NCI-H146 (cell line): Measurements from ENCODE around the gene C11orf54.
"Not testable (repeated sequence)": the region's sequence is repeated elsewhere in the genome, so short reads cannot be mapped to it uniquely, and the experiment has no call there.

Source experiments
- DNase-seq: peaks from one replicate; lab custom pipeline; 2025; lab: John Stamatoyannopoulos, UW

The C11orf54 gene

DNA sequence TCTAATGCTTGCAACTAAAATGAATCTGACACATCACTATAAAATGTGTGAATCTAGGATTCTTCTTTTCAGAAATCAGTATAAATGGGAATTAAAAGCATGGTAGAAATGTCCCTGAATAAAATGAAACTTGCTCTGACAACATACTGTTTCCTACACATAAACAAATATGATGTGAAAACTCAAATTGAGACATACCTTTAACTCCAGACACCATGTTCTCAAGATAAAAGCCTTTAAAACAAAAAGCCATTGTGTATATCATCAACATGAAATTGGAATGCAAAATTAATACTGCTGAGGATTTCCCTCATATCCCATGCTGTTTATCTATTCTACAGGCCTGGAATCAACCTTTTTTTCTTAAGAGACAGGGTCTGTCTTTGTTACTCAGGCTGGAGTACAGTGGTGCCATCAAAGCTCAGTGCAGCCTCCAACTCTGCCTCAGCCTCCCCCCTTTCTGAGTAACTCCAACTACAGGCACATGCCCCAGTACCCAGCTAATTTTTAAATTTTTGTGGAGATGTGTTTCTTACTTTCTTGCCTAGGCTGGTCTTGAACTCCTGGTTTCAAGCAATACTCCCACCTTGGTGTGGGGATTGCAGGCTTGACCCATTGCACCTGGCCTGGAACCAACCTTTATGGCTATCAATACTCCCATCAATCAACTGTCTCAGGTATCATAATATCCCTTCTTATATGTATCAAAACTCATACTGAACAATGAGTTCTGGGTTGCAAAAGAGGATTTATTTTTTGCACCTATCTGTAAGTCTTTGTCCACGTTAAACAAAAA lies 6.8 kb upstream of the C11orf54 start:
- no peak for DNase-seq

DNA sequence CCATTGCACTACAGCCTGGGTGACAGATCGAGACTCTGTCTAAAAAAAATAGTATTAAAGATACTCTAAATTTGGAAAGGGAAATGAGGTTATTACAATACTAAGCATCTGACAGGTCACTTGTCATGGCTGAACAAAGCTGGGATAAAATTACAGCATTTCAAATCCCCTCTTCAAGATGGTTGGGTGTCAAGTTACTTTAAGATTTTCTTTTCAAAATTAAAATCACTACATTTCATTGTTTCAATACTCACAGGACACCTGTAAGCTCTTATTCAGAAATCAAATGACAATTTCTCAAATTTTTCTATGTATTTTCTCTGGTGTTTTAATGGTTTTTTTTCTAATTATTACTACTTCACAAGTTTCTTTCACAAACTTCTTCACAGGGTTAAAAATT lies 5.8 kb upstream of the C11orf54 start:
- DNase-seq: no peak

DNA sequence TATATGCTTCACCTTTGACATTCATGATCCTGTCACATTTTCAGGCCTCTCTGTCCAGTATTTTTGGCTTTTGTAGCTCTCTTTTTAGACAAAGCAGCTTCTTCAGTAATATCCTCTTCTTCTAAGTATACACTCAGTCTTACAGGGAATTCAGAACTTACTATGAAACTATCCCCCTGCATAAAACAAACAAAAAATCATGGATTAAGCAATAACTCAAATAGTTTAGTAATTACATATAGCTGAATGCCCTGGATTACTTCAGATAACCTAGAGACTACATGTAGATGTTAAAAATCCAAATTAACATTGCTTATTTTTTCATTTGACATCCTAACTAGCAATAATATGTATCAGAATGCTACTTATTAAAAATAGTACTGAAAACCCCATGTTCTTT lies 5.3 kb upstream of the C11orf54 start:
- no peak for DNase-seq

DNA sequence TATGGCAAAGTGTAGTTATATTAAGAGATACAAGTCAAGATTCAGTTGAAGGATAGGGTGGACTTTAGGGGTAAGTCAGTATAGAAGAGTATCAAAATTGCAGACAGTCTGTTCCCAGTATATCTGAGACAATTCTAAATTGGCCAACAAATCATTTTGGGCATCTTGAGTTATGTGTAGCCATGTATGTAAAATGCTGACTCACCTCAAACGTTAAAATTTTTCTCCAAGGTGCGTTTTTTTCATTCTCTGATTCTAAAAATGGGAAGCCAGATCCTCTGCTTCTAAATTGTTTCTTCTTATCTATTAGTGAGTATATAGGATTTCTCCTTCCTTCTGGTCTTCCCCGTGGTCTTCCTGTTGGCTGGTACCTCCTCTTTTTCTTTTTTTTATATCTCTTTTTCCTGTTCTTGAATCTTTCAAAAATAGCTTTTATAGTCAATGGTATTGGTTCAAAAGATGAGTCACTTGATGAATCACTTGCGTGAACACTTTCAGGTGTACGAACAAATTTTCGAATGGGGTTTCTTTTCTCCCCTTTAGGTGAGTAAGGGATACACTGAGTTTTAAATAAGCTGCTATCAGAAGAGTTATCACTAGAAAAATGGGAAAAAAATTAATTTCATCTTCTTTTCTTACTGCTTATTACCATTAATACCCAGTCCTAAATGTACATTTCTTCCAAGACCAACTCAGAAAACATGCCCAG lies 3.4 kb upstream of the C11orf54 start:
- DNase-seq: no peak

DNA sequence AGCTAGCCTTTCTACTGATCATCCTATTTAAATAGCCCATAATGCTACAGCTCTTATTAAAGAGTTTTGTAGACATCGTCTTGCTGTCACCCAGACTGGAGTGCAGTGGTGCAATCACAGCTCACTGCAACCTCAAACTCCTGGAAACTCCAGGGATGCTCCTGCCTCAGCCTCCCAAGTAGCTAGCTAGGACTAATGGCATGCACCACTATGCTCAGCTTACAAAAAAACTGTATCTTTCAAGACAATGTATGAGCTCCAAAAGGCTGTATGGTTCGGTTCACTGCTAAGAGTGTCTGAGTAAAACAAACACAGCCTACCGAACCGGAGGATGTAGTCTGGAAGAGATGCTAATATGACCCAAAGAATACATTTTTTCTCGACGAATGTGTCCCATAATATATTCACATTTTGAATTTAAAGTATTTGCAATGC lies 2.8 kb upstream of the C11orf54 start:
- DNase-seq: no peak

DNA sequence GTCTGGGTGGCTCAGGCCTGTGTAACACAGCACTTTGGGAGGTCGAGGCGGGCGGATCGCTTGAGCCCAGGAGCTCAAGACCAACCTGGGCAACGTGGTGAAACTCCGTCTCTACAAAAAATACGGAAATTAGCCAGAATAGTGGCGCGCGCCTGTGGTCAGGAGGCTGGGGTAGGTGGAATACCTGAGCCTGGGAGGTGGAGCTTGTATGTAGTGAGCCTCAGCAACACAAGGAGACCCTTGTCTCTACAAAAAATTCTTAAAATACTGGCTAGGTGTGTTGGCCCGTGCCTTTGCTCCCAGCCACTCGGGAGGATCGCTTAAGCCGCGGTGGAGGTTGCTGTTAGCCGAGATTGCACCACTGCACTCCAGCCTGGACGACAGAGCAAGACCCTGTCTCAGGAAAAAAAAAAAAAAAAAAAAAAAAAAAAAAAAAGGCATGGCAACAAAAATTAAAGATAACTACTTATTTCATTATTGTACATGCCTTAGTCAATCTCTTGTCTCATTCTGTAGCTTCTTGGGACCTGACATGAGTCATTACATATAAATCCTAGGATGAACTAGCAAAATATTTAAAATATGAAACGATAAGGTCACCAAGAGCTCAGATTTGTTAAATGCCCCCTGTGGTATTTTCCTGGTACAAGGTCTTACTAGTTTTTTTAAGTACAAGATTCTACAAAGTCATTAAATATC lies 1.3 kb upstream of the C11orf54 start:
- DNase-seq: no peak

DNA sequence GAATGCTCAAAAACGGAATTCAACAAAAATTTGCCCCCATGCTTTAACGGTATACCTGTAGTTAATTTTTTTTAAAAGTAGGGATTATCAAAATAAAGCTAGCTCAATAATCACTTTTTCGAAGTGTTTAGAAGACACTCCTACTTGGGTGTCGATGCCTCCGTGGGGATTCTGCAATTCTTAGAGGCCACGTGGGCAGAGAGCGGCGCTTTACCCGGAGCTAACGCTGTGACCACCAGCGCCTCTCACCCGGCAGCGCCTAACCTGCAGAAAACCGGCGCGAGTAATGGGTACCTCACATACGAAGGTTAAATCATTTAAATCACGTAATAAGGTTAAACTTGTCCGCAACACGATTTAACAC lies 760 bp upstream of the C11orf54 start:
- peak; percentile 74 for DNase-seq

DNA sequence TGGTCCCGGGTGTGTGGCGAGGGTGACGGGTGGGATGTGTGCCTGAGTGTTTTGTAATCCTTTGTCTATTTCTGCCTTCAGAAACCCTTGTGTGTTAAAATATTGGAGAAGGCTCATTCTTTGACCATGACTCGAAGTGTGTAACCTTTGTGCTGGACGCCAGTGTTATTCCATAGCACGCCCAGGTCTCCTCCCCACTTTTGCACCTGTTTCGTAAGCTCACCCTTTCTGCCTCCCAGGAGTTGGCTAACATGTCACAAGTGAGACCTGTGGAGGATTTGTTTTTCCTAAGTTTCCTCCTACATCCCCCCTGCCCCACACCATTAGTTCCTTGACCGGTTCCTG lies 382 bp downstream of the C11orf54 start:
- DNase-seq: peak; percentile 61

DNA sequence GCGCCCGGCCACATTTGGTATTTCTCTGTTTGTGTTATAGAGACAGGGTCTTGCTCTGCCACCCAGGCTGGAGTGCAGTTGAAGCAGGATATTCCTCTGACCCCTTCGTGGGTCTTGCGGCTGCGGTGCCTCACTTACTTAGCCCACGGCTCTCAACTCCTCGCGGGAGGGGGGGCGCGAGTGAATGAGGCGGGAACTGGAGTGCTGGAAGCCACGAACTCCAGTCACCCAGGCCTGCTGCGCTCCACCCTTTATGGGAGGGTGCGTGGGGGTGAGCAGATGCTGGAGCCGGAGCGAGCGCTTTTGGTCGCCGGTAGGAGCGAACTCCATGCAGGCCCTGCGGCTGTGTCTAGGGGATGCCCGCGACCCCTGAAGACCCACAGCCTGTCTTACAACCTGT lies 1.8 kb downstream of the C11orf54 start:
- no peak for DNase-seq

DNA sequence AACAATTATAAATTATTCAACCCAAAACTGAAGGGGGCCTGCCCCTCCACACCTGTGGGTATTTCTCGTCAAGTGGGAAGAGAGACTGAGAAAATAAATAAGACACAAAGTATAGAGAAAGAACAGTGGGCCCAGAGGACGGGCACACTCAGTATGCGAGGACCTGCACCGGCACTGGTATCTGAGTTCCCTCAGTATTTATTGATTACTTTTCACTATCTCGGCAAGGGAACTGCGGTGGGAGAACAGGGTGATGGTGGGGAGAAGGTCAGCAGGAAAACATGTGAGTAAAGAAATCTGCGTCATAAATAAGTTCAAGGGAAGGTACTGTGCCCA lies 3.2 kb downstream of the C11orf54 start:
- no peak for DNase-seq

DNA sequence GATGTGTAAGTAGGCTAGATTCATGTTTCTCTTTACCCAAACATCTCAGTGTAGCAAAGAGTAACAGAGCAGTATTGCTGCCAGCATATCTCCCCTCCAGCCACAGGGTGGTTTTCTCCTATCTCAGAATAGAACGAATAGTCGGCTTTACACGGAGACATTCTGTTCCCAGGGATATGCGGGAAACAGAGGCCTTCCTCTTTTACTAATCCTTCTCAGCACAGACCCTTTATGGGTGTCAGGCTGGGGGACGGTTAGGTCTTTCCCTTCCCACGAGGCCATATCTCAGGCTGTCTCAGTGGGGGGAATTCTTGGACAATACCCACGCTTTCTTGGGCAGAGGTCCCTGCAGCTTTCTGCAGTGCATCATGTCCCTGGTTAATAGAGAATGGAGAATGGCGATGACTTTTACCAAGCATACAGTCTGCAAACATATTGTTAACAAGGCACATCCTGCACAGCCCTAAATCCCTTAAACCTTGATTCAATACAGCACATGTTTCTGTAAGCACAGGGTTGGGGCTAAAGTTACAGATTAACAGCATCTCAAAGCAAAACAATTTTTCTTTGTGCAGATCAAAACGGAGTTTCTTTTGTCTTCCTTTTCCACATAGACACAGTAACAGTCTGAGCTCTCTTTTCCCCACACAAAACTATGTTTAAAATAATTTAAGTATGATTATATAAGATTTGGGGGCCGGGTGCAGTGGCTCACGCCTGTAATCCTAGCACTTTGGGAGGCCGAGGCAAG lies 3.7 kb downstream of the C11orf54 start:
- DNase-seq: not testable (repeated sequence)

DNA sequence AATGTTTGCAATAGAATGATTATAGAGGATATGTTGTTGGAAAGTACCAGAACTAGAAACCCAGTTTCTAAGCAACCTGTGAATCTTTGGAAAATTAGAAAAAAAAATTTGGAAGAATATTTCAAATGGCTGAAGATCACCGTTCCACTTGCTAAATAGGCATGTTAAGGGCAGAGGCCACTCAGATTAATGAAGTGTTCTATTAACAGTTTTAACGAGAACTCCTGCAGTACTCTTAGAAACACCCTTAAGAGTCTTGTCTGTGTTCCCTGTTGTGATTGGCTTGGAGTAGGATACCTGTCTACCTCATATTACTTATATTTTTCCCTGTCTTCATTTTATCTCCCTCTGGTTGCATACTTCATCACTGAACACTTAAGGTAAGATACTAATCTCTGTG lies 4.6 kb downstream of the C11orf54 start:
- no peak for DNase-seq

DNA sequence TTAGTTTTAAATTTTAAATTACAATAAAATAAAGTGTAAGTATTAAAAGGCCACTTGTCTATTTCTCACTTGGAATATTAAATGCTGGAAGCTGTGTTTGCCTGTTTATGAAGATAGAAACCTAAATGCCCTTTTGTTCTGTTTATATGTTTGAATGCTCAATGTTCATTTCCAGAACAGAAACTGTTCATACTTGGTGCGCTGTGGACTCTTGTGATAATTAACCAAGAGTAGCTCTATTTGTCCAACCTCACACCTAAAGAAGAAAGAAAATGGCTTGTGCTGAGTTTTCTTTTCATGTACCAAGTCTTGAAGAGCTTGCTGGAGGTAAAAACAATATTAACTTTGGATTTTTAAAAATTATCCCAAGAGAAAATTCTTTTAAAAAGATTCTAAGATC lies 5.7 kb downstream of the C11orf54 start:
- no peak for DNase-seq

DNA sequence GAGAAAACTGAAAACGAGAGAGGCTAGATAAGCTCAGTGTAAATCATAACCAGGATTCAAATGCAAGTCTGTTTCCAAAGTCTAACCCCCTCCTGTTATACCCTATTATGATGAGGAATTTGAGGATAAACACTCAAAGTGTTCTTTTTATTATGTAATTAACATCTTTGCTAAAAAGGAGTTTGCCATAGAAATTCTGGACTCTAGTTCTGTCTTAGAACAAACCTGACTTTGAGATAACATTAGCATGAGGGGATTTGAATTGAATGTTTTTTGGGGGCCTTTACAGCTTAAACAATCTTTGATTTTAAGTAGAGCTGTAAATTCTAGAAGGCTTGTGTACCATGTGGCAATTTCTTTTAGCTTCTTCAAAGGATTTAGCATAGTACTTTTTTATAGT lies 9.5 kb downstream of the C11orf54 start:
- DNase-seq: no peak

DNA sequence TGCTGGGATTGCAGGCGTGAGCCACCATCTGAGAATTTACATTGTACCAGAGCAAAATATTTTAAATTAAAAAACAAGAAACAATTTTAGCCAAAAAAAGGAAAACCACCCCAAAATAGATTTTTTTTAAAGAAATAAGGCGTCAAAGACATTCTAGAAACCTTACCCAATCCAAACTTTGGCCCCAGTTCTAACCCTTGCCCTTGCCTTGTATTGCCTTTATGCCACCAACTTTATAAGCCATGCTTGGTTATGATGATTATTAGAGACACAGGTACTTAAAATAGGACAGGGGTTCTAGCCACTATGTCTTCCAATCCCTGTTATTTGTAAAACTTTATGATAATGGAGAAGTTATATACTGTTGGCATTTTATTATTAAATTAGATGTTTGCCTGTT lies 11.8 kb downstream of the C11orf54 start:
- DNase-seq: no peak

DNA sequence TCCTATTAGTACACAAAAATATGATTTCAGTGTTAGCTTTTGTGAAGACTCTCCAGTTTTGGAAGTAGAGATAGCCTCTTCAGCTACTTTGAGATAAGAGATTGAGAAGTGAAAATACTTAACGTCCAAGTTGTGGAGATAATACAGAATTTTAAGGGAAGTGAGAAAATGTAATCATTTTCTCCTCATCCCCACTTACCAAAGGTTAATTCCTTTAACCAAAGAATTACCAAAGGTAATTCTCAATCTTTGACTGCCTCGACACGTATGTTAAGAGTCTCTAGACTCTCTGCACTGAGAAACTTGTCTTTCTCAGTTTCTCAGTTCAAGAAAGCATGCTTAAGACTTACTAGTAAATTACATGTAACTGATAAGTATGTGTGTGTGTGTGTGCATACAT lies 15.3 kb downstream of the C11orf54 start:
- no peak for DNase-seq

DNA sequence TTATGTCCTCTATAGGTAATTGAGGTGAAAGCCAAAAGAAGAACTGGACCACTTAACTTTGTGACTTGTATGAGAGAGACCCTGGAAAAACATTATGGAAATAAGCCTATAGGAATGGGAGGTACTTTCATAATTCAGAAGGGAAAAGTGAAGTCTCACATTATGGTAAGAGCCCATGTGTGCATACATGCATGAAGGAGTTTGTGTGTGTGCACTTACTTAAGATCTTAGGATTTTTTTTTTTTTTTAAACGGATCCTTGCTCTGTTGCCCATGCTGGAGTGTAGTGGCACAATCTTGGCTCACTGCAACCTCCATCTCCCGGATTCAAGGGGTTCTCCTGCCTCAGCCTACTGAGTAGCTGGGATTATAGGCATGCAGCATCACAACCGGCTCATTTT lies 15.8 kb downstream of the C11orf54 start:
- no peak for DNase-seq

DNA sequence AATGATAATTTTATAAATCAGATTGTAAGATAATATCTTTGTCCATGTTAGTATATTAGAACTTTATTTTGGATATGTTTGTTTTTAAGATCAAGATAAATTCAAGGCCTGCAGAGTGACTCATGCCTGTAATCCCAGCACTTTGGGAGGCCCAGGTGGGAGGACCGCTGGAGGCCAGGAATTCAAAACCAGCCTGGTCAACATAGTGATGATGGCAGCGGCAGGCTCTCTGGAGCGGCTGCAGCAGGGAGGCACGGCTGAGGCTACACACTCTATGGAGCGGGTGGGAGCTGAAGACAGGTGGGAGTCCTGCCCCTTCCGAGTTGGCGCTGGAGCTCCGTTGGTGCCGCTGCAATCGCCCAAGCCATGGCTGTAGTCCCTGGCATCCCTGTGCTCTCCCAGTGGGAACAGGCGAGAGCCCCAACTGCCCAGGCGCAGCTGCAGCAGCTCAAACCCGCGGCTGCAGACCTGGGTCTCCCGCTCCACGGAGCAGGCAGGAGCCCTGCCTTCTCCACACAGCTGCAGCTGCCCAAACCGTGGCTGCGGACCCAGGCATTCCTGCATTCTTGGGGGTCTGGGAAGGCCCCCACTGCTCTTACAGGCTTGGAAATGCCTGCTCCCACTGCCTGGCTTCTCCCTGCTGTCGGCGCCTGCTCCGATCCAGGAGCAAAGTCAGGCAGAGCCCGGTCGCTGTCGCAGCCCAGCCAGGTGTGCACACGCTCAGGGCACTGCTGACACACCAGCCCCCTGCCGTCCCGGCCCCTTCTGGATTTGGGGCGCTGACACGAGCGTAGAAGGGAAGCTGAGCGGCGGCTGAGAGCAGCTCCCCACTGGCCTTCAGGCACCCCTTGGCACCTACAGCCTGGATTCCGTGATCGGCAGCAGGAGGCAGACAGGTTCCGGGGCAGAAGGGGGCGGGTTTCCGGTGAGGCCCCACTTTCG lies 16.7 kb downstream of the C11orf54 start:
- DNase-seq: no peak

DNA sequence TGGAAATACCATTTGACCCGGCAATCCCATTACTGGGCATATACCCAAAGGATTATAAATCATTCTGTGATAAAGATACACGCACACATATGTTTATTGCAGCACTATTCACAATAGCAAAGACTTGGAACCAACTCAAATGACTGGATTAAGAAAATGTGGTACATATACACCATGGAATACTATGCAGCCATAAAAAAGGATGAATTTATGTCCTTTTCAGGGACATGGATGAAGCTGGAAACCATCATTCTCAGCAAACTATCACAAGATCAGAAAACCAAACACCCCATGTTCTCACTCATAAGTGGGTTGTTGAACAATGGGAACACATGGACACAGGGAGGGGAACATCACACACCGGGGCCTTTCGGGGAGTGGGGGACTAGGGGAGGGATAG lies 17.7 kb downstream of the C11orf54 start:
- not testable (repeated sequence) for DNase-seq

DNA sequence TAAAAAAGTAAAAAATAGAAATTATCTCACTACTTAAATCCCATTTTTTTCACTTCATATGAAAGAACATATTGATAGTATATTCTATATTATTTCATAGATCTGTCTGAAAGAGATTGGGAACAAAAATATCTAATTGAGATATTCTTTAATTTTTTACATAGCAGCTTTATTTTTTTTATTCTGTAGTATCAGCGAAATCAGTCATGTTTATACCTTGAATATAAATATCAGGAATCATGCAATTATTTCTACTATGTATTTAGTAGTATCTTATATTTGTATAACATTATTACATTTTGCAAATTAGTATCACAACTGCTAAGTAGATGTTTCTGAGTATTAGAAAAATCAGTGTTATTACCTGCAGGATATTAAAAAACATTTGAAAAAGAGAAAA lies 20.4 kb downstream of the C11orf54 start:
- DNase-seq: no peak

DNA sequence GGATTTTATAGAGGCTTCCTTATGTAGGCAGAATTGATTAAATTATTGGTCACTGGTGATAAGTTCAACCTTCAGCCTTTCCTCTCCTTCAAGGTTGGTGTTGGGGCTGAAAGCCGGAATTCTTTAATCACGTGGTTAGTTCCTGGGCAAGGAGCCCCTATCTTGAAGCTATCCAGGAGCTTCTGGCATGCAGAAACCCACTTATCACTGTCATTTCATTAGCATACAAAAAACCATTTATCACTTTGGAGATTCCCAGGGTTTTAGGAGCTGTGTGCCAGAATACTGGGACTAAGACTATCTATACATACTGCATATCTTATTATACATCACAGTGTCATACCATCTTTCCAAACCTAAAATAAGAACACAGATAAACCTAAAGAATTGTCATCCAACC lies 24.1 kb downstream of the C11orf54 start:
- no peak for DNase-seq

DNA sequence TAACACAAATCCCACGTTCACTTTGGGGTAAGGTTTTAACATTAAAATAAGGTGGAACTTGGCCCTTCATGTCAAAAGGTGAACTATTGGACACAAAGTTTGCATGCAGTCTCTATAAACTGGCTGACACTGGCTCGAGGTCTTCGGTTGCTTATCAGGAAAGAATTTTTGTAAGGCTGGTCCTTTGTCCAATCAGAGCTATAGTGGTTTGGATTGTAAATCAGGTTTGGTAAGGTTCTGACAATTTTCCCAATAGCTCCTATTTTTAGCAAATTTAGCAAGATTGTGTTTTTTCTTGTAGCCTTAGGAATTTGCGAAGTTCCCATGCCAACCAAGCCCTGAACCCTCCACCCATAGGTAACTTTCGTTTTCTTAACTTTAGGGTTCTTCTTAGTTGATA lies 25.0 kb downstream of the C11orf54 start:
- DNase-seq: no peak
